GM19240 (cell line): ENCODE results near the gene NUP85.
"Not testable (repeated sequence)": the region's sequence is repeated elsewhere in the genome, so short reads cannot be mapped to it uniquely, and the experiment has no call there.

Source experiments
- DNase-seq: peaks from one replicate; pipeline ENCODE4 v3.0.0; 2011; ENCODE audit warnings: low spot score; ENCODE audit not compliant: insufficient read length

The NUP85 gene

GRCh38 chr17:75199886-75200618 lies 5.4 kb upstream of the NUP85 start:
- DNase-seq: no peak

GRCh38 chr17:75205793-75206163 lies 299 bp downstream of the NUP85 start:
- no peak for DNase-seq

GRCh38 chr17:75207050-75207407 lies 1.6 kb downstream of the NUP85 start:
- DNase-seq: not testable (repeated sequence)

- no peak for DNase-seq
Measured at GRCh38 chr17:75207760-75208159, 2.3 kb downstream of the NUP85 start.

GRCh38 chr17:75208161-75208560 lies 2.7 kb downstream of the NUP85 start:
- no peak for DNase-seq

- DNase-seq: no peak
Measured at GRCh38 chr17:75209061-75209460, 3.6 kb downstream of the NUP85 start.

GRCh38 chr17:75218131-75218530 lies 12.7 kb downstream of the NUP85 start:
- no peak for DNase-seq

GRCh38 chr17:75219815-75220214 lies 14.3 kb downstream of the NUP85 start:
- DNase-seq: no peak

GRCh38 chr17:75225016-75225415 lies 19.5 kb downstream of the NUP85 start:
- no peak for DNase-seq

- DNase-seq: no peak
Measured at GRCh38 chr17:75227729-75228128, 22.2 kb downstream of the NUP85 start.

GRCh38 chr17:75228305-75228704 lies 22.8 kb downstream of the NUP85 start:
- no peak for DNase-seq

- no peak for DNase-seq
Measured at GRCh38 chr17:75228847-75229246, 23.4 kb downstream of the NUP85 start.

GRCh38 chr17:75231071-75231470 lies 25.6 kb downstream of the NUP85 start:
- no peak for DNase-seq

- DNase-seq: no peak
Measured at GRCh38 chr17:75231741-75232464, 26.4 kb downstream of the NUP85 start.

GRCh38 chr17:75232786-75233185 lies 27.3 kb downstream of the NUP85 start:
- DNase-seq: no peak

GRCh38 chr17:75237100-75238014 lies 31.9 kb downstream of the NUP85 start:
- no peak for DNase-seq

- DNase-seq: no peak
Measured at GRCh38 chr17:75238020-75238580, 32.6 kb downstream of the NUP85 start.

GRCh38 chr17:75238684-75239191 lies 33.3 kb downstream of the NUP85 start:
- peak; percentile 43 for DNase-seq

- no peak for DNase-seq
Measured at GRCh38 chr17:75239214-75239613, 33.7 kb downstream of the NUP85 start.

GRCh38 chr17:75239778-75240393 lies 34.4 kb downstream of the NUP85 start:
- no peak for DNase-seq
